Measurements from ENCODE around the gene PAOX. TPM values are rescaled to one million over a fixed set of nuclear protein-coding genes. Genes with fewer than 3 reads are reported as not detected.
"Not testable (repeated sequence)": the region's sequence is repeated elsewhere in the genome, so short reads cannot be mapped to it uniquely, and the experiment has no call there.

The PAOX gene
- total RNA-seq, 1 experiment from 2014 or later, result 1.0 TPM

DNA sequence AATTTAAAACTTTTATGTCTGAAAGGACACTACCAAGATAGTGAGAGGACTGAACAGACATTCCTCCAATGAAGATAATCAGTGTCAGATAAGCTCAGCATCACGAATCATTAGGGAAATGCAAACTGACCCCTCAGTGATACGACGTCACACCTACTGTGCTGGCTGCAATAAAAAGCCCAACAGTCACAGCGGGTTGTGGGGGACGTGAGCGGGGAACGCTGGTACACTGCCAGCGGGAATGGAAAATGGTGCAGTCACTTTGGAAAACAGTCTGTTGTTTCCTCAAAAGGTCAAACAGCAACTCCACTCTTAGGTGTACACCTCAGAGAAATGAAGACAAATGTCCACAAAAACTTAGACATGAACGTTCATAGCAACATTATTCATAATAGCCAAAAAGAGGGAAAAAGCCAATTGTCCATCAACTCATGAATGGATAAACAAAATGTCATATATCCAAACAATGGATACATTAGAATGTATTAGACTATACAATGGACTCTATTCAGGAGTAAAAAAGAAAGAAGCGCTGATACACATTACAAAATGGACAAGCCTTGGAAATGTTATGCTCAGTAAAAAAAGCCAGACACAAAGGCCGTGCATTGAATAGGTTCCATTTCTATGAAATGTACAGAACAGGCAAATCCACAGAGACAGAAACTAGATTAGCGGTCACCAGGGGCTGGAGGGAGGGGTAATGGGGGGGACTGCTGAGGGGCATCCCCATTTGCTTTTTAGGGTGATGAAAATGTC, 3.5 kb upstream of the PAOX start:
- peak; percentile 60 for DNase-seq (ENCODE audit: low read depth, low spot score)
- in situ Hi-C loops (cut with HindIII; ENCODE audit: low pct_unique_long_range_greater_than_20kb, low sequenced_read_pairs), result no loop called here

- DNase-seq (ENCODE audit: low read depth, low spot score); in situ Hi-C loops (cut with HindIII; ENCODE audit: low pct_unique_long_range_greater_than_20kb, low sequenced_read_pairs): not testable (repeated sequence)
Measured at GRCh38 chr10:133376183-133376582, 2.9 kb upstream of the PAOX start.

GRCh38 chr10:133377025-133377817, 1.8 kb upstream of the PAOX start:
- no peak for DNase-seq (ENCODE audit: low read depth, low spot score)
- in situ Hi-C loops (cut with HindIII; ENCODE audit: low pct_unique_long_range_greater_than_20kb, low sequenced_read_pairs), result no loop called here

DNA sequence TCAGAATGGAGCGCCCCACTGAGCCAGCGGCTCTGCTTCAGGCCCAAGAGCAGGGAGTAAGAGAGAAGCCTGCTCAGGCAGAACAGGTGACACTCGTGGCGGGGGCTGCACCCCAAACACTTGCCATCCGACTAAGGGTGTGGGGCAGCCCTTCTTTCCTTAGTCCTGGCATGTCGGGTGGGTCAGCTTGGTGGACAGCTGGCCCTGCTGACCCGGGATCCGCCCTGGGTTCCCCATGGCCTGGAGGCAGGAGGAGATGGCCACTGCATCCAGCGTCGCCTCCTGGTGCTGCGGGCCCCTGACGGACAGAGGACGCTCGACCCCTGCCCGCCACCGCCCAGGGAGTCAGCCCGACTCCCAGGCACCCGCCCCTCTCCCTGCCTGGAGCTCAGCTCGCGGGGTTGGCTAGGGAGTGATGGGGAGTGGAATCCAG, 1.2 kb upstream of the PAOX start:
- DNase-seq (ENCODE audit: low read depth, low spot score), result no peak
- in situ Hi-C loops (cut with HindIII; ENCODE audit: low pct_unique_long_range_greater_than_20kb, low sequenced_read_pairs), result no loop called here

DNA sequence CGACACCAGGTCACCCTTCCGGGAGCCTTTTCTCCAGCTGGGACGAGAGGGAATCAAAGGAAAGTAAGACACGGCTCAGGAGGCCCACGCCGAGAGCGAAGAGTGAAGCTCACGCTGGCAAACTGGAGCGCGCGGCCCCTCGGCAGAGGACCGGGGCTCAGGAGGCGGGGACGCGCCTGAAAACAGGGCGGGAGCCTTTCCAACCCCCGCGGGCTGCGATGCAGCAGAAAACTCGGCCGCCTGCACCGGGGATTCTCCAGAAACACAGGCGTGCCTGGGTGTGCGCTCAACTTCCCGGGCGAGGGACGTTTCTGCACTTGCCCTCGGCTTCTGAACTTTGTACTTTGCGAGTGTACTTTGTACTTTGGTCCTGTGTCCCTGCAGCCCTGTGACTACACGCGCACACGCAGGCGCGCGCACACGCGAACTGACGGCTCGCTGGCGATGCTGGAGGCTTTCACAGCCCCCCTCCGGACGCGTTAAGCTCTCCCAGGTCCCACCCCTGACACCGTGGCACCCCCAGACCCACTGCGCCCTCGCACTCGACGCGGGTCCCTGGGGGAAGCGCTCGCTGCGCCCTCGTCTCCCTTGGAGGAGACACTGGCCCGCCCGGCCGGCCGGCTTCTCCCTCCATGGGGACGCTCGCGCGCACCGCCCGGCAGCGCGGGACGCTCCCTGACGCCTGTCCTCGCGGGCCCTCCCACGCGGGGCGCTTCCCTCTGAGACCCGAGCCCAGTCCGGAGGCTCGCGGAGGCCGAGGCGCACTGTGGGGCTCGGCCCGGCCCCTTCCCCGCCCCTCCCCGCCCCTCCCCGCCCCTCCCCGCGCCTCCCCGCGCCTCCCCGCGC, 588 bp upstream of the PAOX start:
- in situ Hi-C loops (cut with HindIII; ENCODE audit: low pct_unique_long_range_greater_than_20kb, low sequenced_read_pairs), result no loop called here
- DNase-seq (ENCODE audit: low read depth, low spot score), result peak; percentile 20

DNA sequence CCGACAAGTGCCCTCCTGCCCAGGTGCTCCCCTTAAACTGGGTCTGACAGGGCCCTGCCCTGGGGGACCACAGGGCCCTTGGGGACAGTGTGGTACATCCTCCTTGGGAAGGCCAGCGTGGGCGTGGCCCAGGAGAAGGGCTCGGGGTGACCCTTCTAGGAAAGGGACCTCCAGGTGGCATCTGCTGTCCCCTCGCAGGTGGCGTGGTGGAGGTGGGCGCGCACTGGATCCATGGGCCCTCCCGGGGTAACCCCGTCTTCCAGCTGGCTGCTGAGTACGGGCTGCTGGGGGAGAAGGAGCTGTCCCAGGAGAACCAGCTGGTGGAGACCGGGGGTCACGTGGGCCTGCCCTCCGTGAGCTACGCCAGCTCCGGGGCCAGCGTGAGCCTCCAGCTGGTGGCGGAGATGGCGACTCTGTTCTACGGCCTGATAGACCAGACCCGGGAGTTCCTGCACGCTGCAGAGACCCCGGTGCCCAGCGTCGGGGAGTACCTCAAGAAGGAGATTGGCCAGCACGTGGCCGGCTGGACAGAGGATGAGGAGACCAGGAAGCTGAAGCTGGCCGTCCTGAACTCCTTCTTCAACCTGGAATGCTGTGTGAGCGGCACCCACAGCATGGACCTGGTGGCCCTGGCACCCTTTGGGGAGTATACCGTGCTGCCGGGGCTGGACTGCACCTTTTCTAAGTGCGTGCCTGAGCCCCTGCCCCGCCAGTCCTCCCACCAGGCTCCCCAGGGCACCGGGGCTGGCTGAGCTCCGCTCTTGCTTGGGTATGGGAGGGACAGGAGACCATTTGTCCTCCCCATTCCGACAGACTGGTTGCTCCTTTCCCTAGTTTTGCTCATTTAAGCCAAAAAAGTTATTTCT, 972 bp downstream of the PAOX start:
- DNase-seq (ENCODE audit: low read depth, low spot score), result no peak
- in situ Hi-C loops (cut with HindIII; ENCODE audit: low pct_unique_long_range_greater_than_20kb, low sequenced_read_pairs), result no loop called here

DNA sequence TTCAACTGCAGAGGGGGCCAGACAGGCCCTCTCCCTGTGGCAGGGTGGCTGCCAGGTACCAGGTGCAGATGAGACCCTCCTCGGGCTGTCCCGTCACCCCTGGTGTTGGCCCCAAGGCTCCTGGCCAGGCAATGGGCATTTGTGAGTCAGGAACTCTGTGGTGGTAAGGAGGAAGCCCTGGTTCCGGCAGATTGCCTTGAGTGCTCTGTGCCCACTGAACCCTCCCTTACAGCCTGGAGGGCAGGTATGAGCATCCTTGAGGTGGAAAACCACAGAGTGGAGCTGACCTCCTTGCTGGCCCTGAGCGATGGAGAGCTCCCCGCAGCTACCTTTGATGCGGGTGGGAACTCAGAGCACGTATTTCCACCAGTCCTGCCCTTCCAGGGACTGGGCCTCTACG, 2.0 kb downstream of the PAOX start:
- in situ Hi-C loops (cut with HindIII; ENCODE audit: low pct_unique_long_range_greater_than_20kb, low sequenced_read_pairs), result no loop called here
- DNase-seq (ENCODE audit: low read depth, low spot score), result no peak

GRCh38 chr10:133383551-133383950, 4.5 kb downstream of the PAOX start:
- in situ Hi-C loops (cut with HindIII; ENCODE audit: low pct_unique_long_range_greater_than_20kb, low sequenced_read_pairs), result no loop called here
- no peak for DNase-seq (ENCODE audit: low read depth, low spot score)

DNA sequence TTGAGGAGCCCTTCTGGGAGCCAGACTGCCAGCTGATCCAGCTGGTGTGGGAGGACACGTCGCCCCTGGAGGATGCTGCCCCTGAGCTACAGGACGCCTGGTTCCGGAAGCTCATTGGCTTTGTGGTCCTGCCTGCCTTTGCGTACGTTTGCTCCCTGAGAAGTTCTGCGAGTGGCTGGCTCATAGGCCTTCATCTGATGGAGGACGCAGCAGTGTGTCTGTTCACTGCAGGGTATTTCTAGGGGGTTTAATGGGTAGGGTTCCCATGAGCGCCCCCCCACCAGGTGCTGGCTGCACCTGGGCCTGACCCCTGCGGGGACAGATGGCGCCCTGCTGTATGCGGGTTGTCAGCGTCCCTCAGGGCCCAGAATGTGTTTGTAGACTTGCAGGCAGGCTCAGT, 5.0 kb downstream of the PAOX start:
- no peak for DNase-seq (ENCODE audit: low read depth, low spot score)
- in situ Hi-C loops (cut with HindIII; ENCODE audit: low pct_unique_long_range_greater_than_20kb, low sequenced_read_pairs), result no loop called here

DNA sequence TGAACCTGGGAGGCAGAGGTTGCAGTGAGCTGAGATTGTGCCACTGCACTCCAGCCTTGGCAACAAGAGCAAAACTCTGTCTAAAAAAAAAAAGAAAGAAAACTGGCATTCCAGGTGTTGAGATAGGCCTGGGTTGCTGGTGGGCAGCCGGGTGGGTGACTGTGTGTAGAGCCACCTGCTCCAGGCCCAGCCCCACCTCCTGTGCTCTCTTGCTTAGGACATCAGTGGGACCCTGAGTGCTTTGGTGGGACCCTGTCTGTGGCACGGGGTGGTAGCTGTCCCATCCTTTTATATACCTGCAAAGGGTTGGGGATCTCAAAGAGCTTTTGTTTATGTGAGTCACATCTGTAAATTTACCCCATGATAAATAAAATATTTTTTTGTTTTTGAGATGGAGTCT, 6.2 kb downstream of the PAOX start:
- in situ Hi-C loops (cut with HindIII; ENCODE audit: low pct_unique_long_range_greater_than_20kb, low sequenced_read_pairs), result no loop called here

GRCh38 chr10:133386951-133387350, 7.9 kb downstream of the PAOX start:
- in situ Hi-C loops (cut with HindIII; ENCODE audit: low pct_unique_long_range_greater_than_20kb, low sequenced_read_pairs), result not testable (repeated sequence)

More for the DNA sequence above, 6.2 kb downstream of the PAOX start:
- no peak for DNase-seq (ENCODE audit: low read depth, low spot score)

DNA sequence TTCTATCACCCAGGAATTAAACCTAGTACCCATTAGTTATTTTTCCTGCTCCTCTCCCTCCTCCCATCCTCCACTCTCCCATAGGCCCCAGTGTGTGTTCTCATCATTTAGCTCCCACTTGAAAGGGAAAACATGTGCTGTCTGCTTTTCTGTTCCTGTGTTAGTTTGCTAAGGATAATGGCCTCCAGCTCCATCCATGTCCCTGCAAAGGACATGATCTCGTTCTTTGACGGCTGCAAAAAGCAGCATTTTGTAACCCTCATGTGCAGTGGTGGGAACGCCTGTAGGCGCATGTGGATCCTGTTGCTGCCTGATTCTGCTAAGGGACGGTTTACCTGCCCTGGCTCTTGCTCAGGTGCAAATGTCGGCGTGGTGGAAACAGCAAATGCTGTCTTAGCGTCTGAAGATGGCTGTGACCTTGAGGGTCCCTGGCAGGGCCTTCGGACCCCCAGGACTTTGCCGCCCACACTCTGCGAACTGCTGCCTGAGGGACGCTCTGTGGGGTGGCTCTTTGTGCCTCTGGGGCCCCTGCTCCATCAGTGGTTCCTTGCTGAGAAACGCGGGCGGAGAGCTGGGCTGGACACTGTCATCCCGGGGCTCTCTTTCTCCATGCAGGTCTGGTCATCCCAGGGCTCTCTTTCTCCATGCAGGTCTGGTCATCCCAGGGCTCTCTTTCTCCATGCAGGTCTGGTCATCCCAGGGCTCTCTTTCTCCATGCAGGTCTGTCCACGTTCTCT, 9.3 kb downstream of the PAOX start:
- peak; percentile 10 for DNase-seq (ENCODE audit: low read depth, low spot score)
- in situ Hi-C loops (cut with HindIII; ENCODE audit: low pct_unique_long_range_greater_than_20kb, low sequenced_read_pairs), result no loop called here

More at GRCh38 chr10:133386951-133387350, 7.9 kb downstream of the PAOX start:
- DNase-seq (ENCODE audit: low read depth, low spot score), result not testable (repeated sequence)

- in situ Hi-C loops (cut with HindIII; ENCODE audit: low pct_unique_long_range_greater_than_20kb, low sequenced_read_pairs), result no loop called here
- DNase-seq (ENCODE audit: low read depth, low spot score), result no peak
Measured at GRCh38 chr10:133388973-133389818, 10.1 kb downstream of the PAOX start.

DNA sequence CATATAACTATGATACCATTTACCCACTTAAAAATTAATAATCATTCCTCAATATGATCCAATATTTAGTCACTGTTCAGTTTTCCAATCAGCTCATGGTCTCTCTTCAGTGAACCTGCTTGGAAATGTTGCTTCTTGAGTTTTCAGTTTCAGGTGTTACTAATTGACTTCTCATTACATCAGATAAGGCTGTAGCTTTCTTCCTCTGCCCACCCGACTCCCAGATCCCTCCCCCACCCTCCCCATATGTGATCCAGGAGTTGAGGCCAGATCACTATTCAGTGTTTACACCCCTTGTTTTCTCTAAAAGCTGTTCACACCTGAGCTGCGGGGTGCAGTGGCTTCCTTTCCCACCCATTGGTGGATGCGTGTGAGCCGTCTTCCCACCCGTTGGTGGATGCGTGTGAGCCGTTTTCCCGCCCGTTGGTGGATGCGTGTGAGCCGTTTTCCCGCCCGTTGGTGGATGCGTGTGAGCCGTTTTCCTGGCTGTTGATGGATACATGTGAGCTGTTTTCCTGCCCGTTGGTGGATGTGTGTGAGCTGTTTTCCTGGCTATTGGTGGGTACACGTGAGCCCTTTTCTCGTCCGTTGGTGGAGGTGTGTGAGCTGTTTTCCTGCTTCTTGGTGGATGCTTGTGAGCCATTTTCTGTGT, 11.7 kb downstream of the PAOX start:
- DNase-seq (ENCODE audit: low read depth, low spot score), result no peak
- in situ Hi-C loops (cut with HindIII; ENCODE audit: low pct_unique_long_range_greater_than_20kb, low sequenced_read_pairs), result no loop called here

- DNase-seq (ENCODE audit: low read depth, low spot score), result no peak
- in situ Hi-C loops (cut with HindIII; ENCODE audit: low pct_unique_long_range_greater_than_20kb, low sequenced_read_pairs), result no loop called here
Measured at GRCh38 chr10:133391249-133391635, 12.2 kb downstream of the PAOX start.
